ENCODE measurements around the gene EMC9.

- TF ChIP-seq EZH2 (IDR thresholded peaks at IDR 0.05), result no peak
- no peak for TF ChIP-seq POLR2AphosphoS5 (IDR thresholded peaks at IDR 0.05; ENCODE audit: borderline replicate concordance, low read depth, low read length)
Observed at GRCh38 chr14:24159777-24160498, 18.5 kb upstream of the EMC9 start.
